OCI-LY1 (cell line): ENCODE measurements around the gene GALNTL6.

Experiments
- H2AFZ ChIP-seq: fragments of 200-600 bp; sonication (generic), shearing (Covaris generic); 2 replicates; pipeline ENCODE4 v1.6.0; 2014; ENCODE audit warnings: antibody characterized with exemption, mild to moderate bottlenecking, low read length
- H3F3A ChIP-seq: fragments of 200-600 bp; sonication (generic), shearing (Covaris generic); 2 replicates; pipeline ENCODE4 v1.6.0; 2014; ENCODE audit warnings: mild to moderate bottlenecking, antibody characterized with exemption, low read length, moderate library complexity; ENCODE audit not compliant: insufficient read depth
- H3K27ac ChIP-seq: fragments of 200-600 bp; sonication (generic); 2 replicates; pipeline ENCODE4 v1.5.1; 2014; ENCODE audit warnings: low read length, mixed run types, mild to moderate bottlenecking, low read depth; ENCODE audit not compliant: poor library complexity, severe bottlenecking
- H3K27me3 ChIP-seq: fragments of 200-600 bp; sonication (generic); 2 replicates; pipeline ENCODE4 v1.6.0; 2014; ENCODE audit warnings: antibody characterized with exemption, mild to moderate bottlenecking, low read length, moderate library complexity; ENCODE audit not compliant: insufficient read depth
- H3K36me3 ChIP-seq: fragments of 200-600 bp; sonication (generic); 2 replicates; pipeline ENCODE4 v1.6.1; 2014; ENCODE audit warnings: mild to moderate bottlenecking, antibody characterized with exemption, low read length, moderate library complexity, mixed read lengths; ENCODE audit not compliant: insufficient read depth
- H3K4me1 ChIP-seq: fragments of 200-600 bp; sonication (generic); 2 replicates; pipeline ENCODE4 v1.5.1; 2014; ENCODE audit warnings: mild to moderate bottlenecking, low read length, moderate library complexity; ENCODE audit not compliant: insufficient read depth, severe bottlenecking
- H3K4me2 ChIP-seq: fragments of 200-600 bp; sonication (generic), shearing (Covaris generic); 2 replicates; pipeline ENCODE4 v1.6.1; 2014; ENCODE audit warnings: low read length
- H3K4me3 ChIP-seq: fragments of 200-600 bp; sonication (generic); 2 replicates; pipeline ENCODE4 v1.5.1; 2014; ENCODE audit warnings: low read length, low read depth, mild to moderate bottlenecking, mixed read lengths; ENCODE audit not compliant: poor library complexity, severe bottlenecking
- H3K79me2 ChIP-seq: fragments of 200-600 bp; shearing (Covaris generic); 2 replicates; pipeline ENCODE4 v1.6.1; 2016; ENCODE audit warnings: mixed run types, low read length, mixed read lengths; ENCODE audit not compliant: insufficient read depth
- H3K9ac ChIP-seq: fragments of 200-600 bp; sonication (generic), shearing (Covaris generic); 2 replicates; pipeline ENCODE4 v1.6.1; 2014; ENCODE audit warnings: mild to moderate bottlenecking, low read length, mixed read lengths
- H3K9me2 ChIP-seq: fragments of 200-600 bp; sonication (generic), shearing (Covaris generic); 2 replicates; pipeline ENCODE4 v1.6.1; 2014; ENCODE audit warnings: low read depth, mild to moderate bottlenecking, low read length, mixed read lengths
- H3K9me3 ChIP-seq: fragments of 200-600 bp; shearing (Covaris generic); 2 replicates; pipeline ENCODE4 v1.6.1; 2014; ENCODE audit warnings: low read length, mixed read lengths
- H4K20me1 ChIP-seq: fragments of 200-600 bp; sonication (generic), shearing (Covaris generic); 2 replicates; pipeline ENCODE4 v1.6.0; 2016; ENCODE audit warnings: mild to moderate bottlenecking, low read length; ENCODE audit not compliant: insufficient read depth
- EZH2 ChIP-seq: fragments of 200-600 bp; sonication (generic), shearing (Covaris generic); IDR thresholded peaks from 2 replicates; pipeline ENCODE4 v1.8.0; 2017; ENCODE audit warnings: borderline replicate concordance, mixed run types, mild to moderate bottlenecking, antibody characterized with exemption, low read length, moderate library complexity, mixed read lengths
- TF ChIP-seq, protein P1 (sequence below): fragments of 200-600 bp; sonication (generic), shearing (Covaris generic); IDR thresholded peaks from 2 replicates; pipeline ENCODE4 v1.5.1; 2017; ENCODE audit warnings: mild to moderate bottlenecking, antibody characterized with exemption, low read length, moderate library complexity, mixed read lengths

GALNTL6 gene

GRCh38 chr4:172652369-172652768 is 839.2 kb downstream of the GALNTL6 start:
- H3K9me3 ChIP-seq, result no peaks in the 10 kb centered on the region
- H2AFZ ChIP-seq, result no peak overlapping the region
- no peaks in the 10 kb centered on the region for H3K27me3 ChIP-seq
- H4K20me1 ChIP-seq, result no peaks in the 10 kb centered on the region
- H3F3A ChIP-seq, result no peaks in the 10 kb centered on the region
- no peaks in the 10 kb centered on the region for H3K79me2 ChIP-seq
- no peak overlapping the region for H3K9ac ChIP-seq
- H3K4me1 ChIP-seq, result no peaks in the 10 kb centered on the region
- H3K36me3 ChIP-seq, result no peaks in the 10 kb centered on the region
- H3K4me2 ChIP-seq, result no peak overlapping the region
- no peak overlapping the region for H3K4me3 ChIP-seq
- no peak for TF ChIP-seq EZH2
- TF ChIP-seq, protein P1, sequence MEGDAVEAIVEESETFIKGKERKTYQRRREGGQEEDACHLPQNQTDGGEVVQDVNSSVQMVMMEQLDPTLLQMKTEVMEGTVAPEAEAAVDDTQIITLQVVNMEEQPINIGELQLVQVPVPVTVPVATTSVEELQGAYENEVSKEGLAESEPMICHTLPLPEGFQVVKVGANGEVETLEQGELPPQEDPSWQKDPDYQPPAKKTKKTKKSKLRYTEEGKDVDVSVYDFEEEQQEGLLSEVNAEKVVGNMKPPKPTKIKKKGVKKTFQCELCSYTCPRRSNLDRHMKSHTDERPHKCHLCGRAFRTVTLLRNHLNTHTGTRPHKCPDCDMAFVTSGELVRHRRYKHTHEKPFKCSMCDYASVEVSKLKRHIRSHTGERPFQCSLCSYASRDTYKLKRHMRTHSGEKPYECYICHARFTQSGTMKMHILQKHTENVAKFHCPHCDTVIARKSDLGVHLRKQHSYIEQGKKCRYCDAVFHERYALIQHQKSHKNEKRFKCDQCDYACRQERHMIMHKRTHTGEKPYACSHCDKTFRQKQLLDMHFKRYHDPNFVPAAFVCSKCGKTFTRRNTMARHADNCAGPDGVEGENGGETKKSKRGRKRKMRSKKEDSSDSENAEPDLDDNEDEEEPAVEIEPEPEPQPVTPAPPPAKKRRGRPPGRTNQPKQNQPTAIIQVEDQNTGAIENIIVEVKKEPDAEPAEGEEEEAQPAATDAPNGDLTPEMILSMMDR, result no peak
- H3K27ac ChIP-seq, result no peak overlapping the region
- no peaks in the 10 kb centered on the region for H3K9me2 ChIP-seq

DNA sequence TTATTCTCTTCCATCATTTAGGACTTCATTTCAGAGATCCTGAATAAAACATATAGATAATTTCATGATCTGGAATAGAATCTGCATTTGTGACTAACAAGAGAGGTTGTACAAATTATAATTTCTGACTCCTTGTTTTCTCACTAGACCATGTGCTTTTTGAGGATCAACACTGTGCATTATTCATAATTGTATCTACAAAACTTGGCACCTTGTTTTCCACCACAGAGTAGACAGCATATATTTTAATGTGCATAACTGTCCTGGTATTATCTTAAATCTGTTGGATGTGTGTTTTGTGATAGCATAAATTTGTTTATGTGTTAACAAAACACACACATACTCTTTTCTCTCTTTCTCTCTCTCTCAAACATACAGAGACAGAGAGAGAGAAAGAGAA is 840.5 kb downstream of the GALNTL6 start:
- Histone ChIP-seq H3K4me1 (no peaks in the 10 kb centered on the region), H3F3A (no peaks in the 10 kb centered on the region), H4K20me1 (no peaks in the 10 kb centered on the region), H3K36me3 (no peaks in the 10 kb centered on the region), H3K9me2 (no peaks in the 10 kb centered on the region), H3K4me2 (no peak overlapping the region), H3K9ac (no peak overlapping the region), H2AFZ (no peak overlapping the region), H3K27ac (no peak overlapping the region), H3K79me2 (no peaks in the 10 kb centered on the region), H3K9me3 (no peaks in the 10 kb centered on the region), H3K4me3 (no peak overlapping the region), H3K27me3 (no peaks in the 10 kb centered on the region)
- TF ChIP-seq, protein P1, result no peak
- TF ChIP-seq EZH2, result no peak

DNA sequence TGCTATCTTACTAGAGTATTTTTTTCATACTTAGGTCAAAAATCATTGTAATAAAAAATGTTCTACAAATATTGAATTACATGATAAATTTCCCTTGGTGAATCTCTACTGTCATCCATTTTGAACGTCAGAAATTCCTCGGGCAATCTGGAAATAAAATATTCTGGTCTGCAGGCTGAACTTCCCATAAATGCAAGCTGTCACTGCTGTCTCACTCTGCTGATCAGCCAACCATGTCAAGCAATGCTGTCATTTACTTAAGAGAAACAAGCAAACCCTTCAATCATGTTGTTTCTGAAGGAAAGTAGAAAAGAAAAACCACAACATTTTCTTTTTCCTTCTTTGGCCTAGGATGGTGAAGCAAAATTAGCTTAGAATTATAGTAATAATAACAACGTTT is 841.3 kb downstream of the GALNTL6 start:
- Histone ChIP-seq H3K4me2 (no peak overlapping the region), H3K9ac (no peak overlapping the region), H3K9me3 (no peaks in the 10 kb centered on the region), H3K79me2 (no peaks in the 10 kb centered on the region), H3K9me2 (no peaks in the 10 kb centered on the region), H3K36me3 (no peaks in the 10 kb centered on the region), H2AFZ (no peak overlapping the region), H4K20me1 (no peaks in the 10 kb centered on the region), H3K4me3 (no peak overlapping the region), H3K27me3 (no peaks in the 10 kb centered on the region), H3F3A (no peaks in the 10 kb centered on the region), H3K27ac (no peak overlapping the region), H3K4me1 (no peaks in the 10 kb centered on the region)
- TF ChIP-seq, protein P1, result no peak
- no peak for TF ChIP-seq EZH2
